GM19452 (cell line): ENCODE results near the gene NOX1.

Experiments used
- ATAC-seq: cut with Tn5 transposase; IDR thresholded peaks from one replicate; pipeline ENCODE4 v1.9.1; 2021; ENCODE audit not compliant: unreplicated experiment

Gene NOX1

GRCh38 chrX:100874325-100874724, at the start of gene NOX1:
Gene NOX1 (minus strand): TSS chrX:100874359. CDS start chrX:100874139, 220 bp downstream.
- ATAC-seq = no peak

GRCh38 chrX:100915562-100915961, 41.4 kb upstream of the NOX1 start:
- ATAC-seq = no peak

- no peak for ATAC-seq
Measured at GRCh38 chrX:100913111-100913510, 39.0 kb upstream of the NOX1 start.

GRCh38 chrX:100911731-100912130, 37.6 kb upstream of the NOX1 start:
- ATAC-seq = no peak

GRCh38 chrX:100905620-100906019, 31.5 kb upstream of the NOX1 start:
- no peak for ATAC-seq

GRCh38 chrX:100904433-100904832, 30.3 kb upstream of the NOX1 start:
- no peak for ATAC-seq

- ATAC-seq = no peak
Measured at GRCh38 chrX:100895365-100896075, 21.4 kb upstream of the NOX1 start.

- no peak for ATAC-seq
Measured at GRCh38 chrX:100883654-100884053, 9.5 kb upstream of the NOX1 start.

- ATAC-seq = no peak
Measured at GRCh38 chrX:100880368-100880767, 6.2 kb upstream of the NOX1 start.

- ATAC-seq = no peak
Measured at GRCh38 chrX:100871594-100872560, 2.3 kb downstream of the NOX1 start.

GRCh38 chrX:100870527-100870926, 3.6 kb downstream of the NOX1 start:
- no peak for ATAC-seq

GRCh38 chrX:100868273-100868672, 5.9 kb downstream of the NOX1 start:
- no peak for ATAC-seq

GRCh38 chrX:100864657-100865391, 9.3 kb downstream of the NOX1 start:
- no peak for ATAC-seq

- ATAC-seq = no peak
Measured at GRCh38 chrX:100863326-100863864, 10.8 kb downstream of the NOX1 start.

GRCh38 chrX:100852810-100853209, 21.3 kb downstream of the NOX1 start:
- no peak for ATAC-seq

GRCh38 chrX:100850317-100850716, 23.8 kb downstream of the NOX1 start:
- no peak for ATAC-seq

- ATAC-seq = no peak
Measured at GRCh38 chrX:100831219-100831946, 42.8 kb downstream of the NOX1 start.

- ATAC-seq = peak; percentile 40
Measured at GRCh38 chrX:100830547-100830946, 43.6 kb downstream of the NOX1 start.

GRCh38 chrX:100830143-100830542, 44.0 kb downstream of the NOX1 start:
- ATAC-seq = peak; percentile 32

- ATAC-seq = peak; percentile 72
Measured at GRCh38 chrX:100829730-100830129, 44.4 kb downstream of the NOX1 start.
